Mesodermal cell (in vitro differentiated cells): ENCODE results near the gene KLHL29.

Experiments used
- H3K27ac ChIP-seq: 2 replicates; pipeline ENCODE4 v1.7.0; 2013; ENCODE audit warnings: mild to moderate bottlenecking, low read depth, low read length, moderate library complexity; ENCODE audit not compliant: severe bottlenecking
- H3K36me3 ChIP-seq: 2 replicates; pipeline ENCODE4 v1.7.1; 2013; ENCODE audit warnings: mild to moderate bottlenecking, low read length, moderate library complexity; ENCODE audit not compliant: control insufficient read depth, insufficient read depth
- H3K4me1 ChIP-seq: one replicate; pipeline ENCODE4 v1.7.1; 2013; ENCODE audit warnings: mild to moderate bottlenecking, low read length; ENCODE audit not compliant: insufficient read depth, control insufficient read depth, poor library complexity, severe bottlenecking
- H3K4me3 ChIP-seq: 2 replicates; pipeline ENCODE4 v1.7.0; 2013; ENCODE audit warnings: low read length, control low read depth, mild to moderate bottlenecking; ENCODE audit not compliant: insufficient read depth, poor library complexity, severe bottlenecking; ENCODE audit errors: extremely low read depth
- H3K9me3 ChIP-seq: 2 replicates; pipeline ENCODE4 v1.7.1; 2013; ENCODE audit warnings: mild to moderate bottlenecking, low read length, moderate library complexity; ENCODE audit not compliant: control insufficient read depth
- WGBS, 2 experiments: methylation state at CpG; one replicate each; pipeline ENCODE4 v1.1.5; 2013; ENCODE audit warnings: missing lambda C conversion rate in 2 of 2; ENCODE audit not compliant: insufficient coverage in 2 of 2; 5-methylcytosine and 5-hydroxymethylcytosine counted together

Gene KLHL29

DNA sequence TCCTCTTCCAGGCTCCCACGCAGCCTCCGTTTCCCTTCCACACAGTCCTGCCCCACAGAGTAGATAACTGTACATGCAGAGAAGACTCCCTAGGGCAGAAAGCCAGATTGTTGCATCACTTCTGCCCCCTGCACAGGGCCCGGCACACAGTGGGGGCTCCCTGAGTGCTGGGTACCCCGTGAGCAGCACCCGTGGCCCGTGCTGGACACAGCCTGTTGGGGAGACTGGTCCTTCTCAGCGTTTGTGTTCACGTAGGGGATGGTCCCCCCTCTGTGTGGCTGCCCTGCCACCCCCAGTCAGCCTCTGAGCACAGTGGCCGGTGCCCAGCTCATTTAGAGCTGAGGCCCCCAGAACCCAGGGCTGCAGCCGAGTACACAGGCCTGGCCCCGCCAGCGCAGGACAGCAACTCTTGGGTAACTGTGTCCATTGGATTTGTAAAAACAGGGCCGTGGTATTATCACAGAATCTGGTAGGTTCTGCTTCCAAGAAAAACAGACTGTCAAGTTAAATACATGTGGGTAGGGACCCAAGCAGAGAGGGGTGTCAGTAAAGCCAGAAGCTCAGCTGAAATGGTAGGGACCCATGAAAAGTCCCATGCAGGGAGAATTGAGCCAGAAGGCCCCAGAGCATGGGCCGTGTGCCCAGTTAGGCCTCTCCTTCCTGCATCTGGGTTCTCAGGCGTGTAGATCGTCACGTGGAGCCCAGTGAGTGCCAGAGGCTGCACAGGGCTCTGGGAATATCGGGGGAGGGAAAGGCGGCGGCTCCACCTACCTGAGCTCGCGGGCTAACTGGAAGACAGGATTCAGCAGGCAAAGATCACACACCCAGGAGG is 284.6 kb downstream of the KLHL29 start:
- Histone ChIP-seq H3K4me3 (no peak overlapping the region), H3K9me3 (no peaks in the 10 kb centered on the region), H3K27ac (no peak overlapping the region), H3K4me1 (no peaks in the 10 kb centered on the region), H3K36me3 (no peaks in the 10 kb centered on the region)
- WGBS, 2 experiments: 86 to 89% methylated on average over 19 to 22 of the region's 22 CpGs

DNA sequence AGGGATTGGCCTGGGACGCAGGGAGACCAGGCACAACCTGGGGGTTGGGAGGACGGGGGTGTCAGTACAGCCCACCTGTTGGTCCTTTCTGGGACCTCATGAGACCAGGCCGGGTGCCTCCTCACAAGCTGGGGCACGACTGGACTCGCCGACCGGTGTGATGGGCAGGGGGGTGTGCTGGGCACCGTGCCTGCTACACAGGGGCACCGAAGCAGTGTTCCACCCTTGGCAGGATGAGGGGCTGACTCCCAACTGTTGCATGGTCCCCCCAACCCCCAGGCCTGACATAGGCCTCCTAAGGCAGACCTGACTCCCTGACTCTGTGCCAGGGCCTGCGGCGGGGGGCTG is 285.2 kb downstream of the KLHL29 start:
- WGBS, 2 experiments: 81 to 86% methylated on average over 8 to 9 of the region's 11 CpGs
- Histone ChIP-seq H3K4me1 (no peaks in the 10 kb centered on the region), H3K36me3 (no peaks in the 10 kb centered on the region), H3K4me3 (no peak overlapping the region), H3K9me3 (no peaks in the 10 kb centered on the region), H3K27ac (no peak overlapping the region)

DNA sequence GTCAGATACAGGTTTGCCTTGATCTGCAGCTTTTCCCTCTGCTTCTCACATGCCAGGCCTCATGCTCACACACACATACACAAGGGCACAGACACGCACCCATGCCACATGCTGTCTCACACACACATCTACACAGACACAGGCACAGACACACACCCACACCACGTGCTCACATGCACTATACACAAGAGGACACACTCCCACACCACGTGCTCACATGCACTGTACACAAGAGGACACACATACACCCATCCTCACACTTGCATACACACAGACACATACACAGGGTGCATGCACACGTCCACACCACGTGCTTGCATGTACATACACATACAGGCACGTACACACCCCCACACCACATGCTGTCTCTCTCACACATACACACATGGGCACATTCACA is 288.1 kb downstream of the KLHL29 start:
- H3K4me1 ChIP-seq: no peaks in the 10 kb centered on the region
- no peak overlapping the region for H3K4me3 ChIP-seq
- 86 to 90% methylated on average over 5 to 6 of the region's 6 CpGs for WGBS, 2 experiments

DNA sequence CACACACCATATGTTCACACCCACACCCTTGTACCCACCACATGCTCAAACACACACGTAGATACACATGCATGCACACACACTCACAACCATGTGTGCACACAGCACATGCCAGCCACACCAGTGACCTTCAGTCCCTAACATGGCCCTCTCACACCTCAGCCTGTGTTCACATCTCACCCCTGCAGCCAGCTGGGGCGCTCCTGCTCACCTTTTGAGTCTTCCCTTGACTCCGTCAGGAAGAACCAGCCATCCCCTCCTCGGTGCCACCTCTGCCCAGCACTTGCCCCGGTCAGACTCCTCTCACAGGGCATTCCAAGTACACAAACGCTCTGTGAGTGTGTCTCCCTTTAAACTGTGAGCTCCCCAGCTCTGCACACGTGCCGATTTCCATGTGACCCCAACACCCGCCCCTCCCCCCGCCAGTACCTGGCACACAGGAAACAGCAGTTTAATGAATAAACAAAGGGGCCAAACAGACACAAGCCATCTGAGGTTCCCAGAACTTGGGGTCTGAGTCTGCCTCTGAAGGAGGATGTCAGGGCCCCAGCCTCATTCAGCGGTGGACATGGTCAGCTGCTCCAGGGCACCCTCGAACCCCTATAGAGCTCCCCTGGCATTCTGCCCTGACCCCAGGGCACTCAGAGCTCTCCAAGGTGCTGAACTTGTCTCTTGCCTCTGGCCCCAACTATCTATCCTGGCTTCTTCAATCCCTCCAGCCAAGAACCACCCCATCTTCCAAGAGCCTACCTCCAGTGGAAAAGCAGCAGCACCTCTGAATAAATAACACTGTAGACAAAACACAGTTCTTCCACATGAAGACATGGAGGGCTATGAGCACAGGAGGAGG is 289.1 kb downstream of the KLHL29 start:
- Histone ChIP-seq H3K9me3 (peaks cover 9% of the 10 kb centered on the region), H3K27ac (no peak overlapping the region), H3K36me3 (no peaks in the 10 kb centered on the region), H3K4me1 (no peaks in the 10 kb centered on the region), H3K4me3 (no peak overlapping the region)
- WGBS, 2 experiments: 61 to 74% methylated on average over 7 to 11 of the region's 12 CpGs

More for the DNA sequence above, 288.1 kb downstream of the KLHL29 start:
- H3K27ac ChIP-seq: no peak overlapping the region
- no peaks in the 10 kb centered on the region for H3K36me3 ChIP-seq
- no peaks in the 10 kb centered on the region for H3K9me3 ChIP-seq

DNA sequence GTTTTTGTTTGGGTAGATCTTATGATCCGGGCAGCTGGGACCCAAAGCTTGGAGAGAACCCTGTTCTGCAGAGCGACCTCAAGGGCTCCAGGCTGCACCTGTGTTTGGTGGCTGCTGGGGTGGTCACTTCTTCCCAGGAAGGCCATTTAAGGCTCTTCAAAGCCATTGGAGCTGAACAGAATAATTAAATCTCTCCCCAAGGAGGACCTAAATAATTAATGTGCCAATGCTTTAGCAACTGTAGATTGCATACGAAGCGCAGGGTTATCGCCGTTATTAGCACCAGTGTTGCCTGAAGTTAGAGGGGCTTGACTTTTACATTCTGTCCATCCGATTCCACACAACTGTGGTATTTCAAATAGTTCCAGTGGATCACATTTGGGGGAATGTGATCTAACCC is 290.5 kb downstream of the KLHL29 start:
- Histone ChIP-seq H3K4me3 (no peak overlapping the region), H3K27ac (no peak overlapping the region), H3K9me3 (peaks cover 12% of the 10 kb centered on the region), H3K4me1 (no peaks in the 10 kb centered on the region), H3K36me3 (no peaks in the 10 kb centered on the region)
- WGBS, 2 experiments: 96 to 100% methylated on average over 5 to 7 of the region's 7 CpGs

DNA sequence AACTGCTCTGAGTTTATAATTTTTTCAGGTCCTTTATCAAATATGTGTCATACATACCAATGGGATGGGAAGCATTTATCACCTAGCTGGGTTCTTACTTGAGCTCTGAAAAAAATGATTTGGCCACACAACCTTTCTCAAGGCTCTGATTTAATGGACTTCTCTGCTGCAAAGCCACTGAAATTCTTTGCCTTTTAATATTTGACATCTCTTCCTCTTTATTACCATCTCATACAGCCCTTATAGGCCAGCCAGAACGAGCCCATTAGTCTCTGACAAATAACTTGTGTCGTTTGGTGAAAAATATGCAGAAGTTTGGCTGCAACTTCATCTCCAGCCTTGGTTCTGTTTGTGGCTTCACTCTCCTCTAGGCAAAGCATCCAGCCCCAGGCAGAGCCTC is 292.9 kb downstream of the KLHL29 start:
- Histone ChIP-seq H3K27ac (no peak overlapping the region), H3K36me3 (no peaks in the 10 kb centered on the region), H3K4me1 (no peaks in the 10 kb centered on the region), H3K9me3 (peaks cover 12% of the 10 kb centered on the region), H3K4me3 (no peak overlapping the region)
- WGBS, 2 experiments: 100% methylated on average over 2 of the region's 2 CpGs; no CpG with 5 or more reads in 1 of the 2 experiments

DNA sequence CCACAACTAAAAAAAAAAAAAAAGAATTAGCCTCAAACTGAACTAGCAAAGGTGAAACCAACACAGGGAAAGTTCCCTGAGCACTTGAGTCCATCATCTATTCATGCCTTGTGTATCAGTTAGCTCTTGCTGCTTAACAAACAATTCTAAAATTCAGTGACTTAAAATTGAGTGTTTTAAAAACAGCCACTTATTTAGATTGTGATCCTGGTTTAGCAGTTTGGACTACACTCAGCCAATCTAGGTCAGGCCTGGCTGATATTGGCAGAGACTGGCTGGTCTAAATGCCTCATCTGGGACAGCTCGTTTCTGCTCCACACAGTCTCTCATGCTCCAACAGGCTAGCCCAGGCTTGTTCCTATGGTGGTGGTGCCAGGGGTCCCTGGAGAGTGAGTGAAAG is 294.1 kb downstream of the KLHL29 start:
- 100% methylated on average over 1 of the region's 1 CpG for WGBS, 2 experiments
- Histone ChIP-seq H3K27ac (no peak overlapping the region), H3K9me3 (peaks cover 12% of the 10 kb centered on the region), H3K36me3 (no peaks in the 10 kb centered on the region), H3K4me3 (no peak overlapping the region), H3K4me1 (no peaks in the 10 kb centered on the region)

DNA sequence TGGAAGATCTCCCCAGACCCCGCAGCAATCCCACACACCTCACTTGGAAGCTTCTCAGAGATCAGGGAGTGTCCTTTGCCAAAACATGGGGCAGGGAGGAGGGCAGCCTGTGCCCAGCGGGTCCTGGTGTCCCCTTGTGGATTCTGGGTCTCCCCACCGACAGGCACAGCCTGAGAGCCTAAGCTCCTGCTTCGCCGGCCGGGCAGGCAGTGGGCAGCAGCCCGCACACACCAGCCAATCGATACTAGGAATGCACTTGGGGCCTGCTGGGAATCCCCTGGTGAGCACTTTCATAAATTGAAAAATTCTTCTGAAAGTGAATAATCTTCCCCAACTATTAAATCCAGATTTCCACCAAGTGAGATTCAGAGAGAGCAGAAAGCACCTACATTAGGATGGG is 296.0 kb downstream of the KLHL29 start:
- Histone ChIP-seq H3K4me3 (no peak overlapping the region), H3K36me3 (no peaks in the 10 kb centered on the region), H3K9me3 (peaks cover 12% of the 10 kb centered on the region), H3K27ac (no peak overlapping the region), H3K4me1 (no peaks in the 10 kb centered on the region)
- WGBS, 2 experiments: 91 to 95% methylated on average over 5 to 8 of the region's 8 CpGs

DNA sequence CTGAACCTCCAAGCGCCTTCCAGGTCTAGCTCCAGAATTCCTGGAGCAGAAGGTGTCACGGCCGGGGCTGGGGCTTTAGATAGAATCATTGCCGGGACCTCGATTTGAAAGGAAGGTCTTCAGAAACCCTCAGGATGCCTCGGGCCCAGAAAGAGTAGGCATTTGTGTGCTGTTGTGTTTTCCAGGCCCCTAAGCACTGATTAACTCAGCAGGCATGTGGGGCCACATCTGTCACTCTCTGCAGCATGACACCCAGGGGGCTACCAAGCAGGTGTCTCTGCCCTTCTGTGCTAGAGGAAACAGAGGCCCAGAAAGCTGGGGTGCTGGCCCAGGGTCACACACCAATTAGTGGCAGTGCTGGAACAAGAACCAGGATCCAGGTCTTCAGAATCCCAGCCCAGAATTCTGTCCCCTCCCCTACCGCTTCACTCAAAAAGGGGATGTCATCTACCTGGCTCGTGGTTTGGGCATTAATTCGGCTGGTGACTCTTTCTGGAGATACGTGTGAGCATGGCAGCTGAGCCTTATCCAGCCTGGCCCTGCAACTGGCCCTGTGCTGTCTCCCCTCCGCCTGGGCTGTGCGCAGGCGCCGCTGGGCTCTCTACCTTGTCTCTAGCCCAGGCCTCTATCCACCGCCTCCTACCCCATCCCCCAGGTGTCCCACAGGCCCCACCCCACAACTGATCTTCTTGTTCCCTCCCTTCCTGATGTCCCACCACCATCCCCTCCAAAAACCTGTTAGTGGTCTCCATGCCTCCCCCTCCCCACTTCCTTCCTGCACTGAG is 296.6 kb downstream of the KLHL29 start:
- peaks cover 12% of the 10 kb centered on the region for H3K9me3 ChIP-seq

DNA sequence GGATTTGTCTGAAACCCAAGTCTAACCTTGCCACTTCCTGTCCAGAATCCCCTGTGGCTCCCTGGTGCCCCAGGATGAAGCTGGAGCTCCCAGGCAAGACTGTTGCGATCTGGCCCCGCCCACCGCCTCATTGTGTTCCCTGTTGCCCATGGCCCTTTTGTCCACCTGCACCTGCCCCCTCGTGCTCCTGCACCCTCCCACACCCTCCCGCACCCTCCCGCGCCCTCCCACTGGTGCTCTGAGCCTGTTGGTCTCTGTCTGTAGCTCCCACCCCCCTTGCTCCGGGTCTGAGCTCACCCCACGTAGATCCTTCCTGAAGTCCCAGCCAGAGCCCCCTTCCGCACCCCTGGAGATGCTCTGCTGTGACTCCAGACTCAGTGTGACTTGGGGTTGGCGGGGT is 297.5 kb downstream of the KLHL29 start:
- peaks cover 12% of the 10 kb centered on the region for H3K9me3 ChIP-seq
- WGBS, 2 experiments: 95 to 96% methylated on average over 8 to 11 of the region's 11 CpGs
- H3K27ac ChIP-seq: no peak overlapping the region
- H3K4me1 ChIP-seq: no peaks in the 10 kb centered on the region
- no peak overlapping the region for H3K4me3 ChIP-seq
- no peaks in the 10 kb centered on the region for H3K36me3 ChIP-seq

More for the DNA sequence above, 296.6 kb downstream of the KLHL29 start:
- Histone ChIP-seq H3K4me3 (no peak overlapping the region), H3K27ac (no peak overlapping the region), H3K4me1 (no peaks in the 10 kb centered on the region), H3K36me3 (no peaks in the 10 kb centered on the region)
- WGBS, 2 experiments: 85 to 93% methylated on average over 14 of the region's 15 CpGs
